ENCODE results near the gene SMIM29.

Gene SMIM29

GRCh38 chr6:34223956-34224940 lies 24.6 kb downstream of the SMIM29 start:
- peak; percentile 97 for DNase-seq

GRCh38 chr6:34223381-34223955 lies 25.3 kb downstream of the SMIM29 start:
- DNase-seq: no peak

- no peak for DNase-seq
These were observed 30.1 kb downstream of the SMIM29 start for GRCh38 chr6:34218691-34219090.

- DNase-seq: no peak
These were observed 35.0 kb downstream of the SMIM29 start for GRCh38 chr6:34213772-34214171.

GRCh38 chr6:34207695-34208443 lies 40.9 kb downstream of the SMIM29 start:
- DNase-seq: no peak

GRCh38 chr6:34206726-34207125 lies 42.1 kb downstream of the SMIM29 start:
- no peak for DNase-seq

- no peak for DNase-seq
These were observed 42.9 kb downstream of the SMIM29 start for GRCh38 chr6:34205916-34206315.

GRCh38 chr6:34205466-34205865 lies 43.3 kb downstream of the SMIM29 start:
- DNase-seq: no peak

- no peak for DNase-seq
These were observed 44.1 kb downstream of the SMIM29 start for GRCh38 chr6:34204693-34205092.

- DNase-seq: no peak
These were observed 46.2 kb downstream of the SMIM29 start for GRCh38 chr6:34202329-34203201.

- DNase-seq: no peak
These were observed 47.2 kb downstream of the SMIM29 start for GRCh38 chr6:34201455-34202107.

- no peak for DNase-seq
These were observed 48.4 kb downstream of the SMIM29 start for GRCh38 chr6:34200340-34200971.

GRCh38 chr6:34196833-34197195 lies 52.0 kb downstream of the SMIM29 start:
- DNase-seq: no peak
